ENCODE measurements around the gene TMEM35B.

TMEM35B gene

GRCh38 chr1:34984793-34985608 lies at the start of gene TMEM35B:
Gene TMEM35B (minus strand): TSS chr1:34985347. CDS start chr1:34985305, 42 bp downstream.
- H3K36me3 Mint-ChIP-seq (ENCODE audit: low read depth) = peaks cover 9% of the 10 kb centered on the region
- no peaks in the 10 kb centered on the region for H3K9me3 Mint-ChIP-seq
- peak within 1 kb of the TSS; percentile 60 for H3K27ac Mint-ChIP-seq
- H3K27me3 Mint-ChIP-seq (ENCODE audit: low read depth, poor library complexity) = peaks cover 7% of the 10 kb centered on the region
- no peak for TF ChIP-seq CTCF (IDR thresholded peaks at IDR 0.05)
- DNase-seq = peak; percentile 63
- H3K4me1 Mint-ChIP-seq = peaks cover 17% of the 10 kb centered on the region
- peak within 1 kb of the TSS; percentile 99 for H3K4me3 Mint-ChIP-seq

- peaks cover 33% of the 10 kb centered on the region for H3K27me3 Mint-ChIP-seq (ENCODE audit: low read depth, poor library complexity)
- H3K36me3 Mint-ChIP-seq (ENCODE audit: low read depth) = peaks cover 23% of the 10 kb centered on the region
- no peak for DNase-seq
- peaks cover 22% of the 10 kb centered on the region for H3K4me1 Mint-ChIP-seq
- peaks cover 25% of the 10 kb centered on the region for H3K9me3 Mint-ChIP-seq
- H3K4me3 Mint-ChIP-seq = no peak overlapping the region
- no peak for TF ChIP-seq CTCF (IDR thresholded peaks at IDR 0.05)
- H3K27ac Mint-ChIP-seq = no peak overlapping the region
These were observed 48.2 kb upstream of the TMEM35B start for GRCh38 chr1:35033346-35033745.

- peak overlapping the region; percentile 99 for H3K4me3 Mint-ChIP-seq
- H3K27me3 Mint-ChIP-seq (ENCODE audit: low read depth, poor library complexity) = peaks cover 31% of the 10 kb centered on the region
These were observed 47.2 kb upstream of the TMEM35B start for GRCh38 chr1:35032384-35032739.

GRCh38 chr1:35030756-35031446 lies 45.8 kb upstream of the TMEM35B start:
- H3K27me3 Mint-ChIP-seq (ENCODE audit: low read depth, poor library complexity) = peaks cover 18% of the 10 kb centered on the region
- H3K36me3 Mint-ChIP-seq (ENCODE audit: low read depth) = peaks cover 37% of the 10 kb centered on the region
- TF ChIP-seq CTCF (IDR thresholded peaks at IDR 0.05) = no peak
- peaks cover 25% of the 10 kb centered on the region for H3K9me3 Mint-ChIP-seq
- H3K4me1 Mint-ChIP-seq = peaks cover 22% of the 10 kb centered on the region
- DNase-seq = peak; percentile 19
- peak overlapping the region; percentile 99 for H3K4me3 Mint-ChIP-seq
- peak overlapping the region; percentile 100 for H3K27ac Mint-ChIP-seq

More at GRCh38 chr1:35032384-35032739, 47.2 kb upstream of the TMEM35B start:
- Mint-ChIP-seq H3K36me3 (ENCODE audit: low read depth) (peaks cover 28% of the 10 kb centered on the region), H3K9me3 (peaks cover 25% of the 10 kb centered on the region), H3K27ac (no peak overlapping the region), H3K4me1 (peaks cover 22% of the 10 kb centered on the region)
- no peak for TF ChIP-seq CTCF (IDR thresholded peaks at IDR 0.05)
- no peak for DNase-seq

GRCh38 chr1:35030338-35030737 lies 45.2 kb upstream of the TMEM35B start:
- Mint-ChIP-seq H3K9me3 (peaks cover 25% of the 10 kb centered on the region), H3K4me1 (peaks cover 22% of the 10 kb centered on the region), H3K36me3 (ENCODE audit: low read depth) (peaks cover 41% of the 10 kb centered on the region), H3K4me3 (peak overlapping the region; percentile 99), H3K27me3 (ENCODE audit: low read depth, poor library complexity) (peaks cover 15% of the 10 kb centered on the region), H3K27ac (no peak overlapping the region)
- no peak for DNase-seq
- no peak for TF ChIP-seq CTCF (IDR thresholded peaks at IDR 0.05)
